Lower lobe of right lung (tissue), 2 donors: Measurements from ENCODE around the gene TRIM5. TPM values are rescaled to one million over a fixed set of nuclear protein-coding genes. Genes with fewer than 3 reads are reported as not detected.
A peak's percentile ranks its signal among the peaks of the same experiment; 100 is the strongest.

ENCODE experiments used
- ATAC-seq, 2 donors: fragments of 200-7000 bp; cut with Tn5 transposase; one replicate each; pipeline ENCODE4 v1.9.1; 2020 to 2022; ENCODE audit warnings: mild to moderate bottlenecking in 2 of 2, moderate library complexity in 2 of 2
- DNase-seq: peaks from one replicate; pipeline ENCODE4 v3.0.0-alpha.2; 2020
- H3K27ac ChIP-seq: fragments of 200-600 bp; one replicate; pipeline ENCODE4 v1.8.0; 2022
- H3K27me3 ChIP-seq: fragments of 200-600 bp; one replicate; pipeline ENCODE4 v1.8.0; 2022; ENCODE audit warnings: low read depth
- H3K36me3 ChIP-seq: fragments of 200-600 bp; one replicate; pipeline ENCODE4 v1.8.0; 2022; ENCODE audit warnings: mild to moderate bottlenecking
- H3K4me1 ChIP-seq: fragments of 200-600 bp; one replicate; pipeline ENCODE4 v1.8.0; 2022
- H3K4me3 ChIP-seq: fragments of 200-600 bp; one replicate; pipeline ENCODE4 v1.8.0; 2022; ENCODE audit warnings: mild to moderate bottlenecking
- H3K9me3 ChIP-seq: fragments of 200-600 bp; one replicate; pipeline ENCODE4 v1.8.0; 2022
- CTCF ChIP-seq: fragments of 200-600 bp; IDR thresholded peaks from one replicate; pipeline ENCODE4 v1.8.0; 2022; ENCODE audit warnings: antibody characterized with exemption, mild to moderate bottlenecking
- intact Hi-C: fragments of 100-400 bp; cut with DNase I; formaldehyde crosslinking; loops from one replicate; pipeline ENCODE4 v1.11.0; 2022
- total RNA-seq: library from RNA; stranded (reverse); fragmentation: NEBNext Ultra II Directional; extraction: Animal tissue kit (Norgen Biotek cat#: 25700); gene quantifications from one replicate; pipeline ENCODE4 v1.2.1, GENCODE V29; 2021
- donor health status: DM: no; HTN: yes; CAD: no; lungs with severe emphysema.

Gene TRIM5
- total RNA-seq, 1 donor from 2014 or later, result 37.1 TPM

GRCh38 chr11:5713695-5714094 is 28.8 kb upstream of the TRIM5 start:
- H3K4me1 ChIP-seq, result no peaks in the 10 kb centered on the region
- no peak for TF ChIP-seq CTCF
- H3K27me3 ChIP-seq, result no peaks in the 10 kb centered on the region
- intact Hi-C loops, result no loop called here
- H3K9me3 ChIP-seq, result no peaks in the 10 kb centered on the region
- ATAC-seq (no peak), DNase-seq (no peak)
- no peak overlapping the region for H3K4me3 ChIP-seq
- H3K36me3 ChIP-seq, result peaks cover 32% of the 10 kb centered on the region
- H3K27ac ChIP-seq, result no peak overlapping the region

GRCh38 chr11:5712507-5712906 is 27.6 kb upstream of the TRIM5 start:
- Histone ChIP-seq H3K36me3 (peaks cover 44% of the 10 kb centered on the region), H3K27ac (no peak overlapping the region), H3K27me3 (no peaks in the 10 kb centered on the region), H3K9me3 (no peaks in the 10 kb centered on the region), H3K4me3 (no peak overlapping the region), H3K4me1 (no peaks in the 10 kb centered on the region)
- peak; percentile 35 for TF ChIP-seq CTCF
- ATAC-seq, result peak in 1 of 2 donors; percentile 54
- no peak for DNase-seq
- intact Hi-C loops, result no loop called here

- peaks cover 93% of the 10 kb centered on the region for H3K36me3 ChIP-seq
- intact Hi-C loops, result no loop called here
- no peak for DNase-seq
- H3K27ac ChIP-seq, result no peak overlapping the region
- TF ChIP-seq CTCF, result no peak
- peaks cover 9% of the 10 kb centered on the region for H3K4me1 ChIP-seq
- H3K4me3 ChIP-seq, result no peak overlapping the region
- no peaks in the 10 kb centered on the region for H3K27me3 ChIP-seq
- no peaks in the 10 kb centered on the region for H3K9me3 ChIP-seq
- ATAC-seq, result no peak
These were observed 20.8 kb upstream of the TRIM5 start for GRCh38 chr11:5705688-5706087.

GRCh38 chr11:5703741-5704536 is 19.1 kb upstream of the TRIM5 start:
- no peak for TF ChIP-seq CTCF
- Histone ChIP-seq H3K27me3 (no peaks in the 10 kb centered on the region), H3K36me3 (peaks cover 92% of the 10 kb centered on the region), H3K4me3 (no peak overlapping the region), H3K27ac (no peak overlapping the region), H3K9me3 (no peaks in the 10 kb centered on the region), H3K4me1 (peaks cover 9% of the 10 kb centered on the region)
- intact Hi-C loops, result no loop called here
- DNase-seq, result no peak
- ATAC-seq, result no peak

- intact Hi-C loops, result no loop called here
- TF ChIP-seq CTCF, result no peak
- H3K4me3 ChIP-seq, result no peak overlapping the region
- H3K4me1 ChIP-seq, result peaks cover 11% of the 10 kb centered on the region
- no peaks in the 10 kb centered on the region for H3K9me3 ChIP-seq
- H3K27me3 ChIP-seq, result no peaks in the 10 kb centered on the region
- DNase-seq (no peak), ATAC-seq (no peak)
- no peak overlapping the region for H3K27ac ChIP-seq
- H3K36me3 ChIP-seq, result peaks cover 92% of the 10 kb centered on the region
These were observed 16.2 kb upstream of the TRIM5 start for GRCh38 chr11:5701055-5701577.
